Measurements from ENCODE around the gene ADGRD2. TPM values are rescaled to one million over a fixed set of nuclear protein-coding genes. Genes with fewer than 3 reads are reported as not detected.

ADGRD2 gene
- total RNA-seq, 1 donor from 2014 or later = not detected

- no peak for DNase-seq (ENCODE audit: low spot score)
- no peaks in the 10 kb centered on the region for H3K4me1 Mint-ChIP-seq (ENCODE audit: low read depth)
- H3K27ac Mint-ChIP-seq (ENCODE audit: unreplicated experiment) = no peak overlapping the region
- TF ChIP-seq CTCF (IDR thresholded peaks at IDR 0.05) = no peak
- H3K4me3 Mint-ChIP-seq (ENCODE audit: unreplicated experiment) = no peak overlapping the region
- H3K27me3 Mint-ChIP-seq (ENCODE audit: low read depth) = peaks cover 41% of the 10 kb centered on the region
- H3K36me3 Mint-ChIP-seq (ENCODE audit: low read depth) = no peaks in the 10 kb centered on the region
- H3K9me3 Mint-ChIP-seq (ENCODE audit: low read depth) = no peaks in the 10 kb centered on the region
Observed at GRCh38 chr9:124497441-124497840, 47.2 kb downstream of the ADGRD2 start.

GRCh38 chr9:124498040-124498439 is 47.8 kb downstream of the ADGRD2 start:
- Mint-ChIP-seq H3K27ac (ENCODE audit: unreplicated experiment) (no peak overlapping the region), H3K36me3 (ENCODE audit: low read depth) (no peaks in the 10 kb centered on the region), H3K27me3 (ENCODE audit: low read depth) (peaks cover 42% of the 10 kb centered on the region), H3K9me3 (ENCODE audit: low read depth) (no peaks in the 10 kb centered on the region), H3K4me3 (ENCODE audit: unreplicated experiment) (no peak overlapping the region), H3K4me1 (ENCODE audit: low read depth) (no peaks in the 10 kb centered on the region)
- TF ChIP-seq CTCF (IDR thresholded peaks at IDR 0.05) = no peak
- no peak for DNase-seq (ENCODE audit: low spot score)

GRCh38 chr9:124498499-124499146 is 48.4 kb downstream of the ADGRD2 start:
- Mint-ChIP-seq H3K36me3 (ENCODE audit: low read depth) (no peaks in the 10 kb centered on the region), H3K4me1 (ENCODE audit: low read depth) (peaks cover under 1% of the 10 kb centered on the region), H3K9me3 (ENCODE audit: low read depth) (no peaks in the 10 kb centered on the region), H3K4me3 (ENCODE audit: unreplicated experiment) (no peak overlapping the region), H3K27me3 (ENCODE audit: low read depth) (peaks cover 45% of the 10 kb centered on the region), H3K27ac (ENCODE audit: unreplicated experiment) (no peak overlapping the region)
- TF ChIP-seq CTCF (IDR thresholded peaks at IDR 0.05) = no peak
- no peak for DNase-seq (ENCODE audit: low spot score)

- Mint-ChIP-seq H3K9me3 (ENCODE audit: low read depth) (no peaks in the 10 kb centered on the region), H3K4me3 (ENCODE audit: unreplicated experiment) (no peak overlapping the region), H3K27me3 (ENCODE audit: low read depth) (peaks cover 46% of the 10 kb centered on the region), H3K36me3 (ENCODE audit: low read depth) (peaks cover 2% of the 10 kb centered on the region), H3K27ac (ENCODE audit: unreplicated experiment) (no peak overlapping the region), H3K4me1 (ENCODE audit: low read depth) (peaks cover 5% of the 10 kb centered on the region)
- DNase-seq (ENCODE audit: low spot score) = no peak
- TF ChIP-seq CTCF (IDR thresholded peaks at IDR 0.05) = no peak
Observed at GRCh38 chr9:124499216-124499615, 49.0 kb downstream of the ADGRD2 start.

GRCh38 chr9:124500028-124500795 is 50.0 kb downstream of the ADGRD2 start:
- Mint-ChIP-seq H3K4me1 (ENCODE audit: low read depth) (peaks cover 5% of the 10 kb centered on the region), H3K9me3 (ENCODE audit: low read depth) (no peaks in the 10 kb centered on the region), H3K27me3 (ENCODE audit: low read depth) (peaks cover 45% of the 10 kb centered on the region), H3K4me3 (ENCODE audit: unreplicated experiment) (no peak overlapping the region), H3K27ac (ENCODE audit: unreplicated experiment) (no peak overlapping the region), H3K36me3 (ENCODE audit: low read depth) (peaks cover 2% of the 10 kb centered on the region)
- peak; percentile 86 for DNase-seq (ENCODE audit: low spot score)
- TF ChIP-seq CTCF (IDR thresholded peaks at IDR 0.05) = no peak
